K562 (cell line): ENCODE results near the gene TTL.

Experiments
- CTCF ChIP-seq, 3 experiments: IDR thresholded peaks in 2 of 3; conservative IDR thresholded peaks in 1 of 3; 2 replicates each; pipeline ENCODE4 v1.5.1; 2011 to 2012; ENCODE audit warnings: low read length in 3 of 3, mild to moderate bottlenecking in 3 of 3, control low read depth in 2 of 3, improper control_type of control experiment in 1 of 3, inconsistent platforms in 1 of 3, low read depth in 1 of 3, mixed read lengths in 1 of 3, moderate library complexity in 1 of 3; ENCODE audit not compliant: insufficient read depth in 2 of 3
- EZH2 ChIP-seq: IDR thresholded peaks from 2 replicates; pipeline ENCODE4 v1.6.1; 2012; ENCODE audit warnings: low read depth, mild to moderate bottlenecking, inconsistent platforms, low read length, borderline replicate concordance
- HMGXB4 ChIP-seq: sonication (generic); formaldehyde crosslinking; IDR thresholded peaks from 2 replicates; pipeline ENCODE4 v1.8.1; 2023; ENCODE audit warnings: mild to moderate bottlenecking, missing genetic modification reagents
- NR3C1 ChIP-seq: sonication (generic); formaldehyde crosslinking; IDR thresholded peaks from 2 replicates; pipeline ENCODE4 v1.8.1; 2022; ENCODE audit warnings: missing genetic modification reagents
- PHTF2 ChIP-seq: fragments of 250-450 bp; sonication (Bioruptor Pico); IDR thresholded peaks from 2 replicates; pipeline ENCODE4 v1.5.0; 2021; ENCODE audit warnings: mild to moderate bottlenecking
- POLR2A ChIP-seq: fragments of 450-650 bp; conservative IDR thresholded peaks from 2 replicates; pipeline ENCODE4 v1.6.1; 2016
- SIN3A ChIP-seq, 2 experiments: fragments of 150-350 bp in 1 of 2; IDR thresholded peaks; 2 replicates each; pipeline ENCODE4 v1.6.1; 2011 to 2016; ENCODE audit warnings: borderline replicate concordance in 2 of 2, low read depth in 2 of 2, low read length in 2 of 2, mild to moderate bottlenecking in 2 of 2, moderate library complexity in 2 of 2; ENCODE audit not compliant: control insufficient read depth in 1 of 2
- ZNF253 ChIP-seq: fragments of 250-450 bp; sonication (Bioruptor Pico); conservative IDR thresholded peaks from 2 replicates; pipeline ENCODE4 v1.6.1; 2021; ENCODE audit warnings: mild to moderate bottlenecking
- ZNF589 ChIP-seq: fragments of 200-800 bp; sonication (Bioruptor generic); IDR thresholded peaks from 2 replicates; pipeline ENCODE4 v1.6.1; 2016; ENCODE audit warnings: low read depth, missing genetic modification characterization, missing compliant biosample characterization
- TF ChIP-seq, protein P1 (sequence below): fragments of 450-650 bp; IDR thresholded peaks from 2 replicates; pipeline ENCODE4 v1.6.1; 2016; ENCODE audit warnings: missing biosample characterization, missing genetic modification characterization

DNA sequence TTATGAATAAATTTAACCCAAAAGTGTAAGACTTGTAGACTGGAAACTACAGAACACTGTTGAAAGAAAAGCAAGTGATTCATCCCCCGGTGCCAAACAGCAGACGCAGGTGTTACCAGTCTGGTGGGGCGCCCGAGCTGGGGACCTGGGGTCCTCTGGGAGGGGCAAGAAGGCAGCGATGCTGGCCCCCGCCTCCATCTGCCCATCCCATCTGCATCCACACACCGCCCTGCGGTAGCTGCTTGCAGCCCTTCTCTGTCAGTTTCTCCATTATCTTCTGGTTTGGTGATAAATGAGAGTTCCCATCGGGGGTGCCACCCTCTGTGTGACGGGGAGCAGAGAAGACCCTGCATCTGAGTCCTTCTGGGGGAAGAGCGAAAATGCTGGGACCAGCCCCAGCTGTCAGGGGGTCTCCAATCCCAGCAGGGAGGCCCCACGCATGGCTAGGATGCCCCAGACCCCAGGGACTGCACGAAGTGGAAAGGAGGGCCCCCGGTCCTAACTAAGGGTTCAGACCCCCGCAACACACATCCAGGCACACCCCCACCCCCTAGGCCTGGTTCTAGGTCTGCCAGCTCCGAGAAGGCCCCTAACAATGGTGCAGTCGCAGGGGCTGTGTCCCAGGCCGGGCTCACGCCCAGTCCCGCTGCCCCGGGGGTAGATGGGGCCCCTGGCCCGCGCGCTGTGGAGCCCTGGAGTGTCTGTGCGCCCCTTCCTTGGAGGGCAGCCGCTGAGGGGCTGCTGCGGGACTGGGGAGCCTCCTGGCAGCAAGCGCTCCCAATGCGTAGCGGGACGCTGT lies 47.8 kb upstream of the TTL start:
- TF ChIP-seq ZNF253 (CRISPR knock-in tag), result no peak
- TF ChIP-seq ZNF589 (CRISPR knock-in tag), result no peak
- TF ChIP-seq POLR2A, result no peak
- TF ChIP-seq CTCF (IDR thresholded peaks at IDR 0.05 in 2 of 3, conservative IDR thresholded peaks at IDR 0.05 in 1 of 3; ENCODE audit: insufficient read depth in 2 of 3, low read depth in 1 of 3, low read length in 3 of 3), result no peak
- no peak for TF ChIP-seq SIN3A (IDR thresholded peaks at IDR 0.05; ENCODE audit: borderline replicate concordance in 2 of 2, control insufficient read depth in 1 of 2, low read depth in 2 of 2, low read length in 2 of 2)
- no peak for TF ChIP-seq NR3C1 (CRISPR knock-in tag)
- TF ChIP-seq EZH2, result no peak
- TF ChIP-seq PHTF2 (CRISPR knock-in tag), result no peak
- TF ChIP-seq, protein P1, sequence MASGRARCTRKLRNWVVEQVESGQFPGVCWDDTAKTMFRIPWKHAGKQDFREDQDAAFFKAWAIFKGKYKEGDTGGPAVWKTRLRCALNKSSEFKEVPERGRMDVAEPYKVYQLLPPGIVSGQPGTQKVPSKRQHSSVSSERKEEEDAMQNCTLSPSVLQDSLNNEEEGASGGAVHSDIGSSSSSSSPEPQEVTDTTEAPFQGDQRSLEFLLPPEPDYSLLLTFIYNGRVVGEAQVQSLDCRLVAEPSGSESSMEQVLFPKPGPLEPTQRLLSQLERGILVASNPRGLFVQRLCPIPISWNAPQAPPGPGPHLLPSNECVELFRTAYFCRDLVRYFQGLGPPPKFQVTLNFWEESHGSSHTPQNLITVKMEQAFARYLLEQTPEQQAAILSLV (tag), result no peak
- TF ChIP-seq HMGXB4 (CRISPR knock-in tag), result no peak
